ENCODE measurements around the gene CXCL16.

Gene CXCL16

GRCh38 chr17:4696437-4696805 is 43.3 kb downstream of the CXCL16 start:
- Histone ChIP-seq H3K18ac (ENCODE audit: low read depth in 1 of 2, low read length in 2 of 2) (no peak overlapping the region), H3K9me3 (ENCODE audit: control insufficient read depth, low read length) (no peaks in the 10 kb centered on the region), H2AFZ (ENCODE audit: low read depth, low read length) (no peak overlapping the region), H3K9ac (ENCODE audit: low read length) (no peak overlapping the region), H3K4ac (ENCODE audit: low read depth in 1 of 2, low read length in 2 of 2) (no peak overlapping the region), H3K79me1 (replicated peaks; ENCODE audit: low read length, poor library complexity, severe bottlenecking) (peaks cover 33% of the 10 kb centered on the region), H3K23ac (ENCODE audit: low read length in 2 of 2) (no peak overlapping the region), H2BK15ac (ENCODE audit: low read depth, poor library complexity, severe bottlenecking) (no peak overlapping the region), H2BK5ac (ENCODE audit: low read depth, low read length, poor library complexity, severe bottlenecking) (no peak overlapping the region), H4K91ac (ENCODE audit: low read length) (no peak overlapping the region), H3K14ac (ENCODE audit: low read length in 2 of 2) (no peak overlapping the region), H3K27me3 (ENCODE audit: control insufficient read depth in 1 of 2, insufficient read depth in 1 of 2, low read length in 2 of 2) (no peaks in the 10 kb centered on the region), H2BK12ac (ENCODE audit: low read length in 2 of 2) (no peak overlapping the region), H3K4me1 (ENCODE audit: control insufficient read depth, insufficient read depth, low read depth, low read length) (peaks cover 1% of the 10 kb centered on the region), H4K8ac (ENCODE audit: low read length) (no peak overlapping the region), H3K4me2 (ENCODE audit: low read length, poor library complexity, severe bottlenecking) (no peak overlapping the region), H3K27ac (ENCODE audit: low read length, poor library complexity, severe bottlenecking) (no peak overlapping the region), H2AK5ac (ENCODE audit: low read length, severe bottlenecking) (no peak overlapping the region), H3K36me3 (ENCODE audit: control insufficient read depth in 1 of 2, insufficient read depth in 2 of 2, low read depth in 1 of 2, low read length in 2 of 2) (peaks cover 11 to 28% of the 10 kb centered on the region in 2 experiments), H3K4me3 (ENCODE audit: insufficient read depth in 1 of 2, low read depth in 1 of 2, low read length in 2 of 2) (no peak overlapping the region), H2BK120ac (ENCODE audit: low read depth, low read length) (no peak overlapping the region)
- DNase-seq, result no peak
- WGBS, result 95% methylated on average over 6 of the region's 6 CpGs

- Histone ChIP-seq H2BK5ac (ENCODE audit: low read depth, low read length, poor library complexity, severe bottlenecking) (no peak overlapping the region), H3K4ac (ENCODE audit: low read depth in 1 of 2, low read length in 2 of 2) (no peak overlapping the region), H2BK12ac (ENCODE audit: low read length in 2 of 2) (no peak overlapping the region), H4K91ac (ENCODE audit: low read length) (no peak overlapping the region), H2AK5ac (ENCODE audit: low read length, severe bottlenecking) (no peak overlapping the region), H2BK120ac (ENCODE audit: low read depth, low read length) (no peak overlapping the region), H3K4me1 (ENCODE audit: control insufficient read depth, insufficient read depth, low read depth, low read length) (peaks cover 1% of the 10 kb centered on the region), H2AFZ (ENCODE audit: low read depth, low read length) (no peak overlapping the region), H3K9me3 (ENCODE audit: control insufficient read depth, low read length) (no peaks in the 10 kb centered on the region), H4K8ac (ENCODE audit: low read length) (no peak overlapping the region), H3K23ac (ENCODE audit: low read length in 2 of 2) (no peak overlapping the region), H3K18ac (ENCODE audit: low read depth in 1 of 2, low read length in 2 of 2) (no peak overlapping the region), H3K27ac (ENCODE audit: low read length, poor library complexity, severe bottlenecking) (no peak overlapping the region), H3K14ac (ENCODE audit: low read length in 2 of 2) (no peak overlapping the region), H3K27me3 (ENCODE audit: control insufficient read depth in 1 of 2, insufficient read depth in 1 of 2, low read length in 2 of 2) (no peaks in the 10 kb centered on the region), H3K4me2 (ENCODE audit: low read length, poor library complexity, severe bottlenecking) (no peak overlapping the region), H3K4me3 (ENCODE audit: insufficient read depth in 1 of 2, low read depth in 1 of 2, low read length in 2 of 2) (no peak overlapping the region), H3K9ac (ENCODE audit: low read length) (no peak overlapping the region), H2BK15ac (ENCODE audit: low read depth, poor library complexity, severe bottlenecking) (no peak overlapping the region), H3K79me1 (replicated peaks; ENCODE audit: low read length, poor library complexity, severe bottlenecking) (peaks cover 32% of the 10 kb centered on the region), H3K36me3 (ENCODE audit: control insufficient read depth in 1 of 2, insufficient read depth in 2 of 2, low read depth in 1 of 2, low read length in 2 of 2) (peaks cover 17 to 54% of the 10 kb centered on the region in 2 experiments)
- 86% methylated on average over 9 of the region's 9 CpGs for WGBS
- DNase-seq, result no peak
Measured at GRCh38 chr17:4693416-4693815, 46.3 kb downstream of the CXCL16 start.

GRCh38 chr17:4691686-4692085 is 48.0 kb downstream of the CXCL16 start:
- no peak overlapping the region for H2BK120ac ChIP-seq (ENCODE audit: low read depth, low read length)
- no peak overlapping the region for H2BK12ac ChIP-seq (ENCODE audit: low read length in 2 of 2)
- peaks cover 13 to 50% of the 10 kb centered on the region in 2 experiments for H3K36me3 ChIP-seq (ENCODE audit: control insufficient read depth in 1 of 2, insufficient read depth in 2 of 2, low read depth in 1 of 2, low read length in 2 of 2)
- 97% methylated on average over 8 of the region's 8 CpGs for WGBS
- no peak overlapping the region for H3K4me2 ChIP-seq (ENCODE audit: low read length, poor library complexity, severe bottlenecking)
- H3K23ac ChIP-seq (ENCODE audit: low read length in 2 of 2), result no peak overlapping the region
- no peak overlapping the region for H3K14ac ChIP-seq (ENCODE audit: low read length in 2 of 2)
- H2AFZ ChIP-seq (ENCODE audit: low read depth, low read length), result no peak overlapping the region
- no peaks in the 10 kb centered on the region for H3K9me3 ChIP-seq (ENCODE audit: control insufficient read depth, low read length)
- peaks cover 1% of the 10 kb centered on the region for H3K4me1 ChIP-seq (ENCODE audit: control insufficient read depth, insufficient read depth, low read depth, low read length)
- no peak overlapping the region for H3K27ac ChIP-seq (ENCODE audit: low read length, poor library complexity, severe bottlenecking)
- no peak overlapping the region for H4K91ac ChIP-seq (ENCODE audit: low read length)
- DNase-seq, result no peak
- H3K27me3 ChIP-seq (ENCODE audit: control insufficient read depth in 1 of 2, insufficient read depth in 1 of 2, low read length in 2 of 2), result no peaks in the 10 kb centered on the region
- H2BK5ac ChIP-seq (ENCODE audit: low read depth, low read length, poor library complexity, severe bottlenecking), result no peak overlapping the region
- H3K4me3 ChIP-seq (ENCODE audit: insufficient read depth in 1 of 2, low read depth in 1 of 2, low read length in 2 of 2), result no peak overlapping the region
- H3K4ac ChIP-seq (ENCODE audit: low read depth in 1 of 2, low read length in 2 of 2), result no peak overlapping the region
- peak overlapping the region; percentile 27 for H4K8ac ChIP-seq (ENCODE audit: low read length)
- no peak overlapping the region for H3K9ac ChIP-seq (ENCODE audit: low read length)
- H2BK15ac ChIP-seq (ENCODE audit: low read depth, poor library complexity, severe bottlenecking), result no peak overlapping the region
- peaks cover 29% of the 10 kb centered on the region for H3K79me1 ChIP-seq (replicated peaks; ENCODE audit: low read length, poor library complexity, severe bottlenecking)
- no peak overlapping the region for H2AK5ac ChIP-seq (ENCODE audit: low read length, severe bottlenecking)
- no peak overlapping the region for H3K18ac ChIP-seq (ENCODE audit: low read depth in 1 of 2, low read length in 2 of 2)

- H2BK15ac ChIP-seq (ENCODE audit: low read depth, poor library complexity, severe bottlenecking), result no peak overlapping the region
- no peak overlapping the region for H3K27ac ChIP-seq (ENCODE audit: low read length, poor library complexity, severe bottlenecking)
- no peak overlapping the region for H2BK5ac ChIP-seq (ENCODE audit: low read depth, low read length, poor library complexity, severe bottlenecking)
- H3K4ac ChIP-seq (ENCODE audit: low read depth in 1 of 2, low read length in 2 of 2), result no peak overlapping the region
- no peak overlapping the region for H3K4me2 ChIP-seq (ENCODE audit: low read length, poor library complexity, severe bottlenecking)
- H2AFZ ChIP-seq (ENCODE audit: low read depth, low read length), result no peak overlapping the region
- no peak overlapping the region for H3K14ac ChIP-seq (ENCODE audit: low read length in 2 of 2)
- H3K9me3 ChIP-seq (ENCODE audit: control insufficient read depth, low read length), result no peaks in the 10 kb centered on the region
- WGBS, result 100% methylated on average over 1 of the region's 2 CpGs
- no peaks in the 10 kb centered on the region for H3K27me3 ChIP-seq (ENCODE audit: control insufficient read depth in 1 of 2, insufficient read depth in 1 of 2, low read length in 2 of 2)
- H3K9ac ChIP-seq (ENCODE audit: low read length), result no peak overlapping the region
- peaks cover 29% of the 10 kb centered on the region for H3K79me1 ChIP-seq (replicated peaks; ENCODE audit: low read length, poor library complexity, severe bottlenecking)
- no peak overlapping the region for H4K91ac ChIP-seq (ENCODE audit: low read length)
- H4K8ac ChIP-seq (ENCODE audit: low read length), result no peak overlapping the region
- no peak overlapping the region for H3K18ac ChIP-seq (ENCODE audit: low read depth in 1 of 2, low read length in 2 of 2)
- DNase-seq, result no peak
- H3K4me1 ChIP-seq (ENCODE audit: control insufficient read depth, insufficient read depth, low read depth, low read length), result peaks cover 1% of the 10 kb centered on the region
- H2AK5ac ChIP-seq (ENCODE audit: low read length, severe bottlenecking), result no peak overlapping the region
- peaks cover 11 to 45% of the 10 kb centered on the region in 2 experiments for H3K36me3 ChIP-seq (ENCODE audit: control insufficient read depth in 1 of 2, insufficient read depth in 2 of 2, low read depth in 1 of 2, low read length in 2 of 2)
- no peak overlapping the region for H3K4me3 ChIP-seq (ENCODE audit: insufficient read depth in 1 of 2, low read depth in 1 of 2, low read length in 2 of 2)
- H3K23ac ChIP-seq (ENCODE audit: low read length in 2 of 2), result no peak overlapping the region
- no peak overlapping the region for H2BK12ac ChIP-seq (ENCODE audit: low read length in 2 of 2)
- H2BK120ac ChIP-seq (ENCODE audit: low read depth, low read length), result no peak overlapping the region
Measured at GRCh38 chr17:4690745-4691144, 49.0 kb downstream of the CXCL16 start.

All from mesenchymal stem cell (in vitro differentiated cells and primary cell).